Activated T-helper 1 cell treated with anti-CD3 and anti-CD28 coated beads, Interleukin-12 subunit alpha, Interleukin-12 subunit beta, Interleukin-2, Interleukin-4 antibody, amounts not matched to agents 30 ng/mL and 10 ng/mL and 1 ng/mL, durations not matched to agents 14 hours and 24 hours and 36 hours (primary cell): ENCODE data around the gene AURKA. TPM values are rescaled to one million over a fixed set of nuclear protein-coding genes. Genes with fewer than 3 reads are reported as not detected.

ENCODE experiments used
- DNase-seq: peaks from one replicate; pipeline ENCODE4 v3.0.0; 2021; ENCODE audit warnings: low spot score
- H3K27ac Mint-ChIP-seq: one replicate; pipeline ENCODE4 v1.8.0; 2021; ENCODE audit warnings: mild to moderate bottlenecking, mixed read lengths
- H3K27me3 Mint-ChIP-seq: one replicate; pipeline ENCODE4 v1.8.0; 2022; ENCODE audit warnings: mild to moderate bottlenecking, moderate library complexity, mixed read lengths; ENCODE audit not compliant: insufficient read depth
- H3K36me3 Mint-ChIP-seq: one replicate; pipeline ENCODE4 v1.8.0; 2021; ENCODE audit warnings: low read depth, mixed read lengths
- H3K4me1 Mint-ChIP-seq: one replicate; pipeline ENCODE4 v1.8.0; 2021; ENCODE audit warnings: low read depth, mixed read lengths
- H3K4me3 Mint-ChIP-seq: one replicate; pipeline ENCODE4 v1.8.0; 2021; ENCODE audit warnings: mild to moderate bottlenecking, moderate library complexity, mixed read lengths
- H3K9me3 Mint-ChIP-seq: one replicate; pipeline ENCODE4 v1.8.0; 2021; ENCODE audit warnings: mixed read lengths
- intact Hi-C: fragments of 100-400 bp; cut with micrococcal nuclease; formaldehyde crosslinking; loops from one replicate; pipeline ENCODE4 v1.15.1; 2024
- total RNA-seq: library from RNA; stranded (reverse); gene quantifications from 2 replicates; pipeline ENCODE4 v1.2.3, GENCODE V29; 2022

Gene AURKA
- total RNA-seq, 1 donor from 2014 or later: 39.2 TPM

DNA sequence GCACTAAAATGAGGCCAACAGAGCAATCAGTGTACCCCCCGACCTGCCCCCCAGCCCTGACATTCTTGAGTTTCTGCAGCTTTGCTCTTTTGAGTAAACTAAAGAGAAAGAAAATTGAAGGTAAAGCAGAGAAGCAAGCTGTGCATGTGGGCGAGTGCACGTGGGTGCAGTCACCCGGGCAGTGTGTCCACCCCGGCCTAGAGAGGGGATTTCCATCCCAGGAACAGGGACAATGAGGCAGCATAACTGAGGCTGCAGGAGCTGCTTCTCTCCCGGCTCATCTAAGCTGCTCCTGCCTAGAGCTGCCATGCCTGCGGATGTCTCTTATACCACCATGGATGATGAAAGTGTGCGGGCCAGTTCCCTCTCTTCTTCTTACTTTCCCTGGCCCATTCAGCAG is 36.9 kb upstream of the AURKA start:
- peaks cover 4% of the 10 kb centered on the region for H3K9me3 Mint-ChIP-seq
- H3K36me3 Mint-ChIP-seq: peaks cover 21% of the 10 kb centered on the region
- no peaks in the 10 kb centered on the region for H3K27me3 Mint-ChIP-seq
- peak overlapping the region; percentile 94 for H3K27ac Mint-ChIP-seq
- no peak for DNase-seq
- intact Hi-C loops: loop anchor here (1.0 kb wide), 2 partner anchors 10 to 11 kb away; no protein-coding TSS in a partner anchor
- peaks cover 55% of the 10 kb centered on the region for H3K4me1 Mint-ChIP-seq
- peak overlapping the region; percentile 73 for H3K4me3 Mint-ChIP-seq

DNA sequence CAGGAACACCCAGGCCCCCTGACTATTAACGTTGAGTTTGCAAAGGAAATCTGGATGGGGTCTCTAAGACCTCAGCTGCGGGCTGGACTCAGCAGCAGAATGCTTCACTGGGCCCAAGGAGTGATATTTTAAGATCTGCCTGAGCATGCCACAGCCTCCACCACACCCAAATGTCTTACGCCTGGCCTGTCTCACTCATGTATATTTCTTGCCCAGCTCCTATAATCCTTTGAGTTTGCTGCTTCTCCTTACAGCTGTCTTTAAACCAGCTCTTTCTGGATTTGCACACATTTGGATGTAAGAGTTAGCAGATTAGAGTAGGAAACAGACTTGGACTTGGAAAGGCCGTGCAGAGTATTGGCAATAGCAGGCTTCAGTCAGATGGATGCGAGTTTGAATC is 36.4 kb upstream of the AURKA start:
- peaks cover 17% of the 10 kb centered on the region for H3K36me3 Mint-ChIP-seq
- no peak for DNase-seq
- peaks cover 4% of the 10 kb centered on the region for H3K9me3 Mint-ChIP-seq
- intact Hi-C loops: no loop called here
- H3K27ac Mint-ChIP-seq: peak overlapping the region; percentile 7
- H3K4me3 Mint-ChIP-seq: no peak overlapping the region
- H3K27me3 Mint-ChIP-seq: no peaks in the 10 kb centered on the region
- H3K4me1 Mint-ChIP-seq: peaks cover 50% of the 10 kb centered on the region

DNA sequence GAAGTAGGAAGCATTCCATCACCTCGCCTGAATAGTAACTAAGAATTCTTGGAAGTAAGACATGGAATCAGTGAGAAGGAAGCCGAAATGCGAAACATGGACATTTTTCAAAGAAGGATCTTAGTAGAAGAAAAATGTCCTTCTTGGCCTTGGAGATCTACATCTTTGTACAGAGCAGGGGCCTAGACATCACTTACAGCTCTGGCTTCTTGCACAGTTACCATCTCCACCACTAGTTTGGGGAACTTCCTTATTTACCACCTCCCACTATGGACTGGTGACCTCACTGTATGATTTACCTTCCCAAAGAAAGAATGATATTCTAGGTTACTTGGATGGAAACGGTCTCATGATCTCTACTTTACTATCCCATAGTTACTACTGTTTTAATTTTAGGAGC is 35.8 kb upstream of the AURKA start:
- peaks cover 13% of the 10 kb centered on the region for H3K36me3 Mint-ChIP-seq
- peaks cover 4% of the 10 kb centered on the region for H3K9me3 Mint-ChIP-seq
- no peak overlapping the region for H3K4me3 Mint-ChIP-seq
- H3K27ac Mint-ChIP-seq: peak overlapping the region; percentile 76
- peaks cover 49% of the 10 kb centered on the region for H3K4me1 Mint-ChIP-seq
- no peaks in the 10 kb centered on the region for H3K27me3 Mint-ChIP-seq
- no peak for DNase-seq
- intact Hi-C loops: no loop called here

DNA sequence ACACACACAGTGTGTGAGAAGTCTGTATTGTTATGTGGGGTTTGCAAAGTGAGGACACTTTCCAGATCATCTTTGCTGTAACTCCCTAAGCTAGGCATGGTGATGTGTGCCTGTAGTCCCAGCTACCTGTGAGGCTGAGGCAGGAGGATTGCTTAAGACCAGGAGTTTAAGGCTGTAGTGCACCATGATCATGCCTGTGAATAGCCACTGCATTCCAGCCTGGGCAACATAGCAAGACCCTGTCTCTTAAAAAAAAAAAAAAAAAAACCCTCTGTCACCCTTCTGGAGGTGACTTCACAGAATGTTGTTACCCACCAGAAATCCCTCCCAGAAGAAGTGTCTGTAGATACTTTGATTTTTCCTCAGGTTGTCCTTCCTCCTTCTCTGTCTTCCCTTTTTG is 34.9 kb upstream of the AURKA start:
- DNase-seq: no peak
- H3K4me3 Mint-ChIP-seq: no peak overlapping the region
- H3K27ac Mint-ChIP-seq: no peak overlapping the region
- peaks cover 4% of the 10 kb centered on the region for H3K9me3 Mint-ChIP-seq
- H3K36me3 Mint-ChIP-seq: peaks cover 22% of the 10 kb centered on the region
- intact Hi-C loops: no loop called here
- no peaks in the 10 kb centered on the region for H3K27me3 Mint-ChIP-seq
- H3K4me1 Mint-ChIP-seq: peaks cover 56% of the 10 kb centered on the region

DNA sequence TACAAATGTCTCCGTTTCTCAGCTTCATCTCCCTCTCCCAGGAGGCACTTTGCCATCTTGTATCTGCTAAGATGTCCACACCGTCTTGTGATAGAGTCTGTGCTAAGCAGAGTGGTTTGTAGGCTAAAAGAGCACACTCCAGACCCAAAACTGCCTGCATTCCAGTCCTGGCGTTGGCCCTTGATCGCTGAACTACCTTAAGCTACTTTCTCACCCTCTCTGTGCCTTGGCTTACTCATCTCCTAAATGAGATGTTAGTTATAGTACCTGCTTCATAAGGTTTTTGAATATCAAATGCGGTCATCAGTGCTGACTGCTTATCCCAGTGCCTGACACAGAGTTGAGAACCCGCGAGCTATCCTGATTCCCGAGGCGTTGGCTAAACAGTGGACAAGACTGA is 34.0 kb upstream of the AURKA start:
- no peak for DNase-seq
- no peak overlapping the region for H3K27ac Mint-ChIP-seq
- H3K4me3 Mint-ChIP-seq: no peak overlapping the region
- peaks cover 4% of the 10 kb centered on the region for H3K9me3 Mint-ChIP-seq
- intact Hi-C loops: no loop called here
- peaks cover 62% of the 10 kb centered on the region for H3K4me1 Mint-ChIP-seq
- no peaks in the 10 kb centered on the region for H3K27me3 Mint-ChIP-seq
- peaks cover 27% of the 10 kb centered on the region for H3K36me3 Mint-ChIP-seq

DNA sequence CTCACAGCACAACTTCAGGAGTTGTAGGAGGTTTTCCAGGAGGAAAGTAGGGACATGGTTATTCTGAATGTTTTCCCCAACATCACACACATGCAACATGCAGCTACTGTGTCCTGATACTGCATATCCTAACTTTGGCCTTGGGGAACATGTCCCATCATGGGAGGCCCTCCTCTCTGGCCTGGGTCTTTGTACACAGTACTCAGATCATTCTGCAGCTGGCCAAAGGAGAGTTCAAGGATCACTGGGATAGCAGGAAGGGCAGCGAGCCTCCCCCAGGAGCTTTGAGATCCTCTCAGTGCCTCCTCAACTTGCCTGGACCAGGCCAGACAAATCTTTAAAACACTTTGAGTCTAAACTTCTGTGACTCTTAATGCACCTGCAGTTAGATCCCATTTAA is 32.9 kb upstream of the AURKA start:
- Mint-ChIP-seq H3K4me3 (no peak overlapping the region), H3K27ac (no peak overlapping the region), H3K4me1 (peaks cover 57% of the 10 kb centered on the region), H3K36me3 (peaks cover 28% of the 10 kb centered on the region), H3K9me3 (peaks cover 4% of the 10 kb centered on the region), H3K27me3 (no peaks in the 10 kb centered on the region)
- intact Hi-C loops: no loop called here
- no peak for DNase-seq

DNA sequence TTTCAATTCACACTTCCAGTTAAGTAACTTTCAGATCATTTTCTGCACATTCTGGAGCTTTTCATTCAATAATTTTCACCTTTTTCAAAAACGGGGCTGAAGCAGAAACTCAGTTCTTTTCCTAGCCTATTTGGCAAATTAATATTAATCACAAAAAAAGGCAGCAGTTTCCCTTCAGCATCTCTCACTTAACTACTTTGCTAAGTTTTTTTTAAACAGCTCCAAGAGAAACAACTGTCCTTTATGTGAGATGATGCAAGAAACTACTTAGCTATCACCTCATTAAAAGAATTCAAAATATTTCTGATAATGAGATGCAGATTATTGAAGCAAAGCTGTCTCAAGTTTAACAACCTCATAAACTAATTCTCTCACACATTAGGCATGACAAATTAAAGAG is 31.9 kb upstream of the AURKA start:
- no peak overlapping the region for H3K27ac Mint-ChIP-seq
- peaks cover 51% of the 10 kb centered on the region for H3K4me1 Mint-ChIP-seq
- intact Hi-C loops: no loop called here
- DNase-seq: no peak
- peaks cover 2% of the 10 kb centered on the region for H3K9me3 Mint-ChIP-seq
- H3K27me3 Mint-ChIP-seq: no peaks in the 10 kb centered on the region
- no peak overlapping the region for H3K4me3 Mint-ChIP-seq
- peaks cover 24% of the 10 kb centered on the region for H3K36me3 Mint-ChIP-seq

DNA sequence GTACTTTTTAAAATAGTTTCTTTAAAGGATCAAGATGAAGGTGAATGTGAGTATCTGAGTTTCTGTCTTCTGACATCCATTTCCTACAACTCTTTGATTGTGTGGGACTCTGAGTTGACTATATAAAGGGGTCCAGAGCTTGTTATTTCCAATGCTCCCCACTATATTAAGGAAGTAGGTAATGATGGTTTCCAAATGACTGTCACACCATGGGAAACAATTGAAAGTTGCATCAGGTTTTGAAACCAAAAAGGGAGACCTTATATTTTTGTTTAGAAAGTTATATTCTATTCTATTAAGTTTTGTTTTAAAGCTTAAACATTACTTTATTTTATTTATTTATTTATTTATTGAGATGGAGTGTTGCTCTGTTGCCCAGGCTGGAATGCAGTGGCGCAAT is 31.2 kb upstream of the AURKA start:
- Mint-ChIP-seq H3K4me1 (peaks cover 51% of the 10 kb centered on the region), H3K27ac (no peak overlapping the region), H3K36me3 (peaks cover 29% of the 10 kb centered on the region), H3K4me3 (no peak overlapping the region), H3K9me3 (peaks cover 3% of the 10 kb centered on the region), H3K27me3 (no peaks in the 10 kb centered on the region)
- DNase-seq: no peak
- intact Hi-C loops: no loop called here

DNA sequence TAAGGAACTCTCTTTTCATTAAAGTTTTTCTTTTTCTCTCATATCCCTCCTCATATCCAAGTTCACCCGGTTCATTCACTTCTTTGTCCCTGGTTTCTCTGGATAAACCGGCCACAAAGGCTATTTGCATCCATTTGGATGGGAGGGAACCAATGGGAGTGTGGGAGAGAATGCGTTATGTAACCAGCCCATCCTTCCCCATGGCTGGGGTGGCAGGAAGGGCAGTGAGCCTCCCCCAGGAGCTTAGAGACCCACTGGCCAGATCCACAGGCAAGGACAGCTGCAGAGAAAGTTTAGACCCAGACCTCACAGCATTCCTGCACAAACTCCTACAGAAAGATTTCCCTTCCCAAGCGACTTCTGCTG is 30.8 kb upstream of the AURKA start:
- H3K36me3 Mint-ChIP-seq: peaks cover 30% of the 10 kb centered on the region
- peak overlapping the region; percentile 56 for H3K27ac Mint-ChIP-seq
- H3K4me1 Mint-ChIP-seq: peaks cover 51% of the 10 kb centered on the region
- intact Hi-C loops: no loop called here
- no peak for DNase-seq
- peaks cover 3% of the 10 kb centered on the region for H3K9me3 Mint-ChIP-seq
- H3K27me3 Mint-ChIP-seq: no peaks in the 10 kb centered on the region
- H3K4me3 Mint-ChIP-seq: peak overlapping the region; percentile 1

DNA sequence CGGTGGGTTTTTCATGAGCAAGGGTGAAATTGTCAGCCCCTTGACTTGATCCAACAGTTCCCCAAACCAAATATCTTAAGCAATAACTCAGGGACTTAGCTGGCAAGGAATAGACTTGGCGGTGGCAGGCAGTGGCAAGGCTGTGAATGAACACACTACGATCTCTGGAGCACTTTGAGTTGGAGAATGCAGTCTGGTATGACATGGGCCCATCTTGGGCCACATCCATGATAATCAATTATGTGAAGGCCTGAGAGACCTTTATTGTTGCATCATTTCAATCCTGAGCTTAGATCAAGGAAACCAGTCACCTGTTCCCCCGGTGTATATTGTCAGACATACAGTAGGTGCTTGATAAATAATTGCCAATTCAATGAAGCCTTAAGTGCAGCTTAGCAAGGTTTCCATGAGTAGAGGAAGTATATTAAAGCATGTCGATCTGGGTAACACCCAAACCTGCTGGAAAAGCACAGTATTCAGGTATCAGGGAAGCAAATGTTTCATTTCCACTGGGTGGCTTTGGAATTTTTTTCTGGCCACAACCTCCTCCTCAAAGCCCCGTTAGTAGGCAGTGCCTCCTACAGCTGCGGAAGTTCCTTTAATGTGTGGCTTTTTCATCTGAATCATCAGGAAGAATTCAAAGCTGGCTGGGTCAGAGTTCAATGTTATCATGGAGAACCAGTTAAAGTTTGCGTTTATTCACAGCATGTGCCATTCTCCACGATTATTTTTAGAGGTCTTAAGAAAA is 30.2 kb upstream of the AURKA start:
- H3K27ac Mint-ChIP-seq: peak overlapping the region; percentile 56
- peaks cover 30% of the 10 kb centered on the region for H3K36me3 Mint-ChIP-seq
- intact Hi-C loops: no loop called here
- peaks cover 3% of the 10 kb centered on the region for H3K9me3 Mint-ChIP-seq
- H3K4me1 Mint-ChIP-seq: peaks cover 51% of the 10 kb centered on the region
- no peak for DNase-seq
- no peaks in the 10 kb centered on the region for H3K27me3 Mint-ChIP-seq
- peak overlapping the region; percentile 24 for H3K4me3 Mint-ChIP-seq

DNA sequence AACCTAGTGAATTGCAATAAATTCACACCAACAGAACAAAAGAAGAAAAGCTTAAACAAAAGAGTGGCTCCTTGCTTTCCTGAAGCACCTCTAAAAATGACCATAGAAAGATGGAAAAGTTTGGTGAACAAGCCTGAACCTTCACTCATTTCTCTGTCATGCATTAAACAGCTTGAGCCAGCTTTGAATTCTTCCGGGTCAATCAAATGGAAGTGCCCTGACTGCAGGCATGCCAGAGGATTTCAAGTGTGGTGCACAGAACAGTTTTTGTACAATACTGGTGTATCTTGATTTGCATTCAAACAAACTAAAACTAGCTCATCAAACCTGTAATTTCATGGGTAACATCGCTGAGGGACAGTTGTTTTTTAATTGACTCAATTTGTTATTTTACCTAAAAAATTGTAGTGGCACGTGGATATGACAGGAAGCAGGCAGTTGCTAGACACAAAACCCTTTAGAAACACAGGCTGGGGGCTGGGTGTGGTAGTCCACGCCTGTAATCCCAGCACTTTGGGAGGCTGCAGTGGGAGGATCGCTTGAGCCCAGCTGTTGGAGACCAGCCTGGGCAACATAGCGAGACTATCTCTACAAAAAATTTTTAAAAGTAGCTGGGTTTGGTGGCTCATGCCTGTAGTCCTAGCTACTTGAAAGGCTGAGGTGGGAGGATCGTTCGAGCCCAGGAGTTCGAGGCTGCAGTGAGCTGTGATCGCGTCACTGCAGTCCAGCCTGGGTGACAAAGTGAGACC is 29.1 kb upstream of the AURKA start:
- no peak for DNase-seq
- intact Hi-C loops: no loop called here
- H3K36me3 Mint-ChIP-seq: peaks cover 38% of the 10 kb centered on the region
- peak overlapping the region; percentile 65 for H3K27ac Mint-ChIP-seq
- H3K27me3 Mint-ChIP-seq: no peaks in the 10 kb centered on the region
- H3K4me3 Mint-ChIP-seq: peak overlapping the region; percentile 28
- H3K9me3 Mint-ChIP-seq: peaks cover 3% of the 10 kb centered on the region
- peaks cover 57% of the 10 kb centered on the region for H3K4me1 Mint-ChIP-seq

DNA sequence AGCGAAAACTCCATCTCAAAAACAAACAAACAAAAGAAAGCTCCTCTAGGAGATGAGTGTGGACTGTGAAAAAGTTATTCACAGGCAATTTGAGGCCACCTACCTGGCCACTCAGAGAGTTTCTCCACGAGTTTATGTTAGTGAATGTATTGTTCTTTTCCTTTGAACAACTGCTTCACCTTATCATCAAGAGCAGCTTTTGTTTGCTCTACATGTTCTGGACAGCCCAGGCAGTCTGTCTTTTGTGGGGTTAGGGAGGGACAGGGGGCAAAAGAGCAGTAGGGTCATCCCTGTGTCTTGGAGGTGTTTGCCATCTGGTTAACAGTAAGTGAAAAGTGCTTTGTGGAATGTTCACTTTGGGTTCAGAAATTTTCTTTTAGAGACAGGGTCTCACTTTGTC is 28.0 kb upstream of the AURKA start:
- no peak overlapping the region for H3K4me3 Mint-ChIP-seq
- no peak overlapping the region for H3K27ac Mint-ChIP-seq
- H3K4me1 Mint-ChIP-seq: peaks cover 64% of the 10 kb centered on the region
- peaks cover 38% of the 10 kb centered on the region for H3K36me3 Mint-ChIP-seq
- peaks cover 3% of the 10 kb centered on the region for H3K9me3 Mint-ChIP-seq
- intact Hi-C loops: no loop called here
- H3K27me3 Mint-ChIP-seq: no peaks in the 10 kb centered on the region
- no peak for DNase-seq

DNA sequence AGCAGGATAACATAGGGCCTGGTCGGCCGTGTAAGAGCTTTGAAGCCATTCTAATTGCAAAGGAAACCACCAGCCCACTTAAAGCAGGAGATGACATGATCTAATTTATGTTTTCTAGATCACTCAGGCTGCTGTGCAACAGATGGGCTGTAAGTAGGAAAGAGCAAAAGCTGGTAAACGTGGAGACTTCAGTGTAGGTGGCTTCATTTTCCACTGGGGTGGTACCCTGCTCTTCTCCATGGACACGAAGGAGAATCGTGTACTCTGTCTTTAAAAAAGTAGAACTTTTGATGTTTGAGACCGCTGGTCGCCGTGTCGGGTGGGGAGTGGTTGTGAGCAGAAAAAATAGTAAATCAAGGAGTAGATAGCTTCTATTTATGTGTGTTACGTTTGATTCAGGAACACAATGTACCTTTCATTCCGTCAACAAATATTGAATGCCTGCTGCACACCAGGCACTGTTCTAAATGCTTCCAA is 26.4 kb upstream of the AURKA start:
- Mint-ChIP-seq H3K36me3 (peaks cover 45% of the 10 kb centered on the region), H3K27me3 (no peaks in the 10 kb centered on the region), H3K27ac (peak overlapping the region; percentile 94), H3K9me3 (peaks cover 7% of the 10 kb centered on the region), H3K4me1 (peaks cover 79% of the 10 kb centered on the region), H3K4me3 (peak overlapping the region; percentile 71)
- no peak for DNase-seq
- intact Hi-C loops: loop anchor here (1.0 kb wide), 1 partner anchor 26 kb away; the partner anchor contains the start of genes AURKA and CSTF1
